ENCODE measurements around the gene DNM1.

- TF ChIP-seq CTCF (conservative IDR thresholded peaks at IDR 0.05 in 1 of 2, IDR thresholded peaks at IDR 0.05 in 1 of 2; ENCODE audit: extremely low read depth in 1 of 2, insufficient read depth in 1 of 2, low read depth in 1 of 2, low read length in 2 of 2): no peak
- TF ChIP-seq EZH2 (IDR thresholded peaks at IDR 0.05; ENCODE audit: borderline replicate concordance, low read length): no peak
Observed at GRCh38 chr9:128159784-128160602, 43.2 kb upstream of the DNM1 start, which contains the start of gene BBLN.
